GM19238 (cell line): ENCODE results near the gene SORCS2.
"Not testable (repeated sequence)": the region's sequence is repeated elsewhere in the genome, so short reads cannot be mapped to it uniquely, and the experiment has no call there.

Experiments used
- DNase-seq: peaks from one replicate; pipeline ENCODE4 v3.0.0; 2011; ENCODE audit warnings: low spot score; ENCODE audit not compliant: insufficient read length

The SORCS2 gene

DNA sequence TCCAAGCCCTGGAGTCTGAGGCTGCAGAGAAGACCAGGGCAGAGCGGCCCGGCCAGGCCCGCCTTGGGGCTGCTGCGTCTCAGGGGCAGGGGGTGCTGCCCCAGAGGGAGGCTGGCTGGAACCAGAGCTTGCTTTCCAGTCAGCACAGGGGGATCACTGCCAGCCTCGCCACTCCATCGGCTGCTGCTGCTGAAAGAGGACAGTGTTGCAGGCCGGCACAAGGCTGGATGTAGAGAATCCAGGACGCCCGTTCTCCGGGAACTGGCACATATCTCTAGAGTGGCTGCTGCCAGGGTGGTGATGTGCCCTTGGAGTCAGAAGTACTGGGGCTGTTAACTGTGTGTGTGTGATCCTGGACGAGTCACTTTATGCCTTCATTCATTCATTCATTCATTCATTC, 31.9 kb upstream of the SORCS2 start:
- DNase-seq: no peak

- no peak for DNase-seq
Observed at GRCh38 chr4:7160951-7161440, 31.3 kb upstream of the SORCS2 start.

- DNase-seq: no peak
Observed at GRCh38 chr4:7161721-7162214, 30.6 kb upstream of the SORCS2 start.

- DNase-seq: not testable (repeated sequence)
Observed at GRCh38 chr4:7165056-7165873, 27.1 kb upstream of the SORCS2 start.

GRCh38 chr4:7165874-7166201, 26.5 kb upstream of the SORCS2 start:
- no peak for DNase-seq

GRCh38 chr4:7166237-7166636, 26.1 kb upstream of the SORCS2 start:
- no peak for DNase-seq

DNA sequence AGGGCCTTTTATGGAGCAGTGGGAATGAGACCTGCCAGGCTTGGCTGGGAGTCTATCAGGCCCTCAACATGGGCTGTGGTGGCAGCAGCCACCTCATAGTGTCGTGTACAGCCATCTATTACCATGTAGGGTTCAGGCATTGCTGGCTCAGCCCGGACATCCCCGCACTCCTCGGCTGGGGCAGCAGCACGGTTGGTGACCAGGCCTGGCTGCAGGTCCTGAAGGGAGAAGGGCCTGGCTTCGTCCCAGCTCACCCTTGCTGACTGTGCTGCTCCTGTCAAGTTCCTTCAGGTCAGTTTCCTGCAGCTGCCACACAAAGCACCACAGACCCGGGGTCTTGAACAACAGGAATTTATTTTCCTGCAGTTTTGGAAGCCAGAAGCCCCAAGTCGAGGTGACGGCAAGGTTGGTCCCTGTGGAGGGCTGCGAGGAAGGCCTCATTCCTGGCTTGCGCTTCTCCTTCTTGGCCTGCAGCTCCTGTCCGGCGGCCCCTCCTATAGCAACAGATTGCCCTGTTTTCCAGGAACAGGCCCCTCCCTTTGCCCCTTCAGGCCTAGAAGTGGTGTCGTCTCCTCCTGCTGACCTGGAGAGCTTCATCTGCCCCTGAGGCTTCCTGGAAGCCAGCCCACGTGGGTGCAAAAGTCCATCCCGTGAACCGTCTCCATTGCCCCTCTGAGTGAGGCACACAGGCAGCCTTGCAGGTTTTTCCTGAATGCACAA, 25.2 kb upstream of the SORCS2 start:
- DNase-seq: no peak

DNA sequence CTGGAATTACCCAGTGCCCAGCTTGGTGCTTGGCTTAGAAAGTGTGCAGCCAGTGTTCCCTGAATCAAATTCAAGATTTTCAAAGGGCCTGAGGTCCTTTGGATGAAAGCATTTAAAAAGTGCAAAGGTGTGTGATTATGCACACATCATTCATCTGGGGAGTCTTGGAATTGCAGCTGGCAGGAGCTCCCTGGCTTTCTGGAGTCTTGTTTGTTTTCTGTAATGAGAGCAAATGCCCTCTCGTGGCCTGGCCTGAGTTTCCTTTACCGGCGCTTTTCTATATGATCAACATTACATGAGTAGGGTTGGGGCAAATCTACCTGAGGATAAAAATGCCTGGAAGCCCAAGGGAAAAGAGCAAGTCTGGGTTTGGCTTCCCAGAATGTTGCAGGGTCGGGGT, 24.6 kb upstream of the SORCS2 start:
- DNase-seq: no peak

- no peak for DNase-seq
Observed at GRCh38 chr4:7168106-7168505, 24.2 kb upstream of the SORCS2 start.

DNA sequence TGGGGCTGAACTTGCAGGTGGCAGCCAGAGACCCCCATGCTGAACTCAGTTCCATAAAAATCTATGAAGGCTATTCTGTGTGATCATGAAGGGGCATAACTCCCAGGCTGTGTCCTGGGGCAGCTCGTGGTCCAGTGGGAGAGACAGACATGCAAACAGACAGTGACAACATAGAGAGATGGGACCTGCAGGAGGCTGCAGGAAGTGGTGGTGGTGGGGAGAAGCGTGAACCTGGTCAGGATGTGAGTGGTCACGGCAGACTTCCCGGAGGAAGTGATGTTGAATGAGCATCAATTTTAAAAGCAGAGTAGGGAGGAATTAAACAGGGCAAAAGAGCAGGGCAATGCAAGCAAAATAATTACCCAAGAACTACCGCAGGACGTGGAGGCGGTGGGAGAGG, 23.2 kb upstream of the SORCS2 start:
- DNase-seq: no peak

- DNase-seq: no peak
Observed at GRCh38 chr4:7170012-7170411, 22.3 kb upstream of the SORCS2 start.

DNA sequence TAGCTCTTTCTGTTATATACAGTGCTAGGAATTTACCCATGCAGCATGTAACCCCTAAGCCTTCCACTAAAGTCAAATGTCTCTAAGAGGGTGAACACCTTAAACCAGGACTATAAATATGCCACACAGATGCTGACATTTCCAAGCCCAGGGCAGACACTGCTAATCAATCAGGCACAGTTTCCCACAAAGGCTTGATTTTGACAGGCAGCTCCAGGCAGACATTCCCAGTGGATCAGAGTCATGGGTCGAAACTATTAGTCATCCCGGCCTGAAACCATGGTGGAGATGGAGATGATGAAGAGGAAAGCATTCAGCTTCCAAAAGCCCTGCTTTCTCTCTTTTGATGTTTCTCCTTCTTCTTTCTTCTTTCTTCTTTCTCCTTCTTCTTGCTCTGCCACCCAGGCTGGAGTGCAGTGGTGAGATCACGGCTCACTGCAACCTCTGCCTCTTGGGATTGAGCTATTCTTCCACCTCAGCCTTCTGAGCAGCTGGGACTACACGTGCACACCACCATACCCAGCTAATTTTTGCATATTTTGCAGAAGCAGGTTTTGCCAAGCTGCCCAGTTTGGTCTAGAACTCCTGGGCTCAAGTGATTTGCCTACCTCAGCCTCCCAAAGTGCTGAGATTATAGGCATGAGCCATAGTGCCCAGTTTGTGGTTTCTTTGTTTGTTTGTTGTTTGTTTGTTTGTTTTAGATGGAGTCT, 21.0 kb upstream of the SORCS2 start:
- DNase-seq: no peak

DNA sequence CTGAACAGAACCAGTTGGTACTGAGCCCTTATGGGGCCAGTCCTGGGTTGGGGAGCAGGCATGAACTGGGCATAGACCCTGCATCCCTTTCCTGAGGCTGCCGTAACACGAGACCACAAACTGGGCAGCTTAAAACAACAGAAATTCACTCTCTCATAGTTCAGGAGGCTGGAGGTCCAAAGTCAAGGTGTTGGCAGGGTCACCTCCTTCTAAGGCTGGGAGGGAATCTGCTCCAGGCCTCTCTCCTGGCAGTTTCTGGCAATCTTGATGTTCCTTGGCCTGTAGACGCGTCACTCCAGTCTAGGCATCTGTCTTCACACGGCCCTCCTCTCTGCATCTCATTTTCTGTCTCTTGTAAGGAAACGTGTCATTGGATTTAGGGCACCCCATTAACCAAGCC, 19.8 kb upstream of the SORCS2 start:
- no peak for DNase-seq

- no peak for DNase-seq
Observed at GRCh38 chr4:7172946-7173345, 19.4 kb upstream of the SORCS2 start.

DNA sequence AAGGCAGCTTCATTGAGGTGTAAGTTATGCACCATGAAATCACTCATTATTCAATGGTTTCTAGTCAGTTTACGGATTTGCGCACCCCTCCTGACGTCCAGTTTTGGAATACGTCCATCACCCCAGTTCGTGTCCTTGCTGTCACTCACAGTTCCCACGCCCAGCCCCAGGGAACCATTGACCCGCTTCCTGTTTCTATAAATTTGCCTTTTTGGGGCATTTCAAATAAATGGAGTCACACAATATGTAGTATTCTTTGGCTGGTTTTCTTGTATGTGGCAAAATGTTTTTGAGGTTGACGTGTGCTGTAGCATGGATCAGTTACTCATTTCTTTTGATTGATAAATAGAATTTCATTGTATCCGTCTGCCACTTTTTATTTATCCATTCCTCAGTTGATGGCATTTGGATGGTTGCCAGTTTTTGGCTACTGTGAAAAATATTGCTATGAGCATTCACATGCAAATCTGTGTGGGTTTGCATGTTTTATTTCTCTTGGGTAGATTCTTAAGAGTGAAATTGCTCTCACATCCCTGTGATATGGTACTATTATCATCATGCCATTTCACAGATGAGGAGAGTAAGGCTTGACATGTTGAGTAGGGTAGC, 18.4 kb upstream of the SORCS2 start:
- DNase-seq: no peak

DNA sequence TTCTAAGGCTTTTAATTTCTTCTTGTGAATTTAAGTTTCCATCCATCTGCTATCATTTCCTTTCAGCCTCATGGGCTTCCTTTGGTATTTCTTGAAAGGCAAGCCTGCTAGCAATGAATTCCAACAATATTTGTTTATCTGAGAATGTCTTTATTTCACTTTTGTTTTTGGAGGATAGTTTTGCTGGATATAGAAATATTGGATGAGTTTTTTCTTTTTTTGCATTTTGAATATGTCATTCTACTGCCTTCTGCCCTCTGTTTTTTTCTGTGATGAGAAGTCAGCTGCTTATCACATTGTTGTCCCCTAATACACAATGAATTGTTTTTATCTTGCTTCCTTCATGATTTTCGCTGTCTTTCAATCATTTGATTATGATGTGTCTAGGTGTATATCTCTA, 13.2 kb upstream of the SORCS2 start:
- DNase-seq: no peak

DNA sequence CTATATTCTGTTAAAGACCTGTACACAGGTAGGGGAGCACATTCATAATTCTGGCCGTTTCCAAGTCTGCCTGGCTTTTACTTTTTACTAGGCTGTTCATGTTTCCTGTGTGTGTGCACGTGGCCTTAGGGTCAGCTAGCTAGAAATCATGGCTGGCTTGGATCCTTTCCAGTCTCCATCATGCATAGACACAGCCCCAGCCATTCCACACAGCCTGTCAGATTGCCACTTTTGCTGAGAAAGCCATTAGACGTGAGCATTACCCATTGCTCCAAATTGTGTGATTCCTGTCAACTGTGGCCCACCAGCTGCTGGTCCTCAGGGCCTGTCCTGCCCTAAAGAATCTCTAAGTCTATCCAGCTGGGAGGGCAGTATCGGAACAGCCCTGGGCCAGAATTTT, 11.4 kb upstream of the SORCS2 start:
- DNase-seq: no peak

DNA sequence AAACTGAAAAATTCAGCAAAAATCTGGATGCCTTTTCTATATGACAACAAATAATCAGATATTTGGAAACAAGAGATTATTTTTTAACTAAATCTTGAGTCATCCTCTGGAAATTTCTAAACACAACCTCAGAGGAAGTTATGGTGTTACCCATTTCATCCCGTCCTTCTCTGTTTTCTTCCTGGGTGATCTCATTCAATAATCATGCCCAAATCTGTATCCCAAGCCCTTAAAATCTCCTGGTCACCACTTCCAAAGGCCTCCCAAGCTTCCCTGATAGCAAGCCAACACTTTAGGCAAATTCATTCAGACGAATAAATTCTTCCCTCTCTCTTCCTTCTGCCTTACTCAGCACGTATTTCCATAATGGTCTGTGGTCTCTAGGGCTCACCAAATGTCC, 9.7 kb upstream of the SORCS2 start:
- DNase-seq: no peak

- no peak for DNase-seq
Observed at GRCh38 chr4:7183161-7183560, 9.2 kb upstream of the SORCS2 start.

DNA sequence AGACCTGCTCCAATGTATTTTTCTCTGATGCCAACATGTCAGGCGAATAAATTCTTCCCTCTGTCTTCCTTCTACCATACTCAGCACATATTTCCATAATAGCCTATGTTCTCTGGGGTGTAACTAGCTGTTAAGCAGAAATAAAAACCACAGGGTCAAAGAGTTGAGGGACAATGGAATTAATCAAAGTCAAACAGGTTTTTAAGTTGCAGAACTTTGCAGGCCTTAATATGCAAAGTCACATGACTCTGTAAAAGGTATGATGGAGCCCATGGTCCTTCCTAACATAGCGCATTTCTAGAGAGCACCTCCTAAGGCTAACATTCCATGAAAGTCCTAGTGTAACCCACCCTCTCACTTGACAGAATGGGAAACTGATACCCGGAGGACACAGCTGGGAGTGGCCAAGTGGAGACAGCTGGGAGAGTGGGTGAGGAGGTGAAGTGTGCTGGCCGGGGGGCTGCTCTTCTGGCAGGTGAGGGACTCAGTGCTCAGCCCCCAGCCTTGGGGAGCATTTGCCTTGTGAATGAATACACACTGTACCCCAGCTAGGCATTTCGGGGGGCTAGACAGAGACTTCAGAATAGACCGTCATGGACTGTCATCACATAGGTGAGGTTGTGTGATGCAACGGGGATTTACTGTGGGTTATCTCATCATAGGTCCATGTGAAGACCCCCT, 8.4 kb upstream of the SORCS2 start:
- no peak for DNase-seq

DNA sequence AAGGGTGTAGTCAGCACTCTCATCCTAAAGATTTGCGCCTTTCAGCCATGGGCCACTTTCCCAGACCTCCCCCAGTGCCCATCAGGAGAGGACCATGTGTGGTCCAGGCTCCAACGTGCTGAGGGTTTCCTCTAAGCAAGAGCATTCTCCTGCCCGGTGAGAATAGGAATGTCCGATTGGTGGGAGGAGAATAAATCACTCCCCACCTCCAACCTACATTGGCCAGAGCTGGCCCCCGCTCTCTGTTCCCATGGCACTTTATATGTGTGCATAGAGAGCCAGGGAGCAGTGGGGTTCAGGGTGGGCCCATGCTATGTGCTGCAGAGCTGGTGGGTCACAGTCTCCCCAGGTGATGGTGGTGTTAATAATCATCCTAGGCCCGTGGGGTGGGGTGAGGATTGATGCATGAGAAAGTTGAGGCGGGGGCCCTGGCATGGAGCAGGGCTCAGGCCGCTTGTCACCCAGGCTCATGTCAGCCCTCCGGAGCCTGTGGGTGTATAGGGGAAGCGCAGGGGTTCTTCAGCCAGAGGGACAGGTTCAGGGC, 6.8 kb upstream of the SORCS2 start:
- DNase-seq: no peak
